GM21825 (cell line): ENCODE results near the gene AK9.
"Not testable (repeated sequence)": the region's sequence is repeated elsewhere in the genome, so short reads cannot be mapped to it uniquely, and the experiment has no call there.

Experiments
- ATAC-seq: cut with Tn5 transposase; IDR thresholded peaks from one replicate; pipeline ENCODE4 v1.9.1; 2021; ENCODE audit warnings: mild to moderate bottlenecking, moderate library complexity; ENCODE audit not compliant: unreplicated experiment

The AK9 gene

DNA sequence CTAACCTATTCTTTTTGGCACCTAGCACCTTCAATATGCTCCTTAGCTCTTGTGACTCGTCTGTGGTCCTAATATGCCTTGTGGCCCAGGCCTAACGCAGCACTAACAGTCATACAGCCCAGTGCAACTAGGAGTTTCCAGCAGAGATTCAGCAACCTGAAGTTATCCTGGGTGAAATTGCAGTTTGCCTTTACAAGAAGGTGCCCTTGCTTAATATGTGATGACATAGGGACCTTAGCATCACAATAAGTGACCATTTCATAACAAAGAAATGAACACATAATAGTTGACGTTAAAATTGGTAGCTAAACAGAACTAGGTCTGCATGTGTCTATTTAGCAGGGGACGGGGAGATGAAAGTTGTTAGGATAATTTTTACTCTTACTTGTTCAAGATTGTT is 10.2 kb upstream of the AK9 start:
- ATAC-seq, result no peak

DNA sequence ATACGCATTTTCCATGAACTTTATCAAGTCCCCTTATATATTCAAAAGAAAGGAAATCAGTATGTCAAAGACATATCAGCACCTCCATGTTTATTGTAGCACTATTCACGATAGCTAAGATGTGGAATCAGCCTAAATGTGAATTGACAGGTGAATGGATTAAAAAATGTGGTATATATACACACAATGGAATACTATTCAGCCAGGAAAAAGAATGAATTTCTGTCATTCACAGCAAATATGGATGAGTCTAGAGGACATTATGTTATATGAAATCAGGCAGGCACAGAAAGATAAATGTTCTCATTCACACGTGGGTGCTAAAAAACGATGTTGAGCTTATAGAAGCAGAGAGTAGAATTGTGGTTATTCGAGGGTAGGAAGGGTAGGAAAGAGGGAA is 5.4 kb upstream of the AK9 start:
- ATAC-seq, result no peak

- no peak for ATAC-seq
Observed at GRCh38 chr6:109695468-109695867, 4.5 kb upstream of the AK9 start.

DNA sequence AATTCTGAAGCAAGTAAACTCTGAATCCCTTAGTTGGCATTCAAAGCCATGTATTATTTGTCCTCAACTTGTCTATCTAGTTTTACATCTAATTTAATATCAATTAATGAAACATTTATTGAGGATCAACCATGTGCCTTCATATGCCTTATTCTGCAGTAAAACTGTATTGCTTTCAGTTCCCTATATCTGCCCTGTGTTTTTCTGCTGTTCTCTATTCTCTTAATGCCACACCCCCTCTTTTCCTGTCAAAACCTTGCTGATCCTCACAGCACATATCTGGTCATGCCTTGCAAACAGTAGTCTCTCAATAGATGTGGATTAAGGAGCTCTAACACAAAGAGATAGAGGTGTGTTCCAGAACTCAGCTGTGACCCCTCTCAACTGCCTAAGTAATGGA is 2.1 kb upstream of the AK9 start:
- peak; percentile 33 for ATAC-seq

DNA sequence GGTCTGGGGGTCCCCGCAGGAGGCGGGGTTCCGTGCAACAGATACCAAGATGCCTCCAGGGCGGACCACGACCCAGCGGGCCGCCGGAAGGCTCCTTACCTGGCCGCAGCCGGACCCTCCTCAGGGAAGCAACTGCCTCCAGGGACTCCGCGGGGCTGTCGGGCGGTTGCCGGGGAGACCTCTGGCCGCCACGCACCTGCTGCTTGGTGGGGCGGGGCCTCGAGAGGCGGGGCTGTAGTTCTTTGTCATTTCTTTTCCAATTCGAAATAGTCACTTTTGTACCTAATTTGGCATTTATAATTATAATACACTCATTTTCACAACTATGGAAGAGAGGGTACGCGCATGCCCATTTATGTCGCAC is 647 bp downstream of the AK9 start:
- peak; percentile 45 for ATAC-seq

- no peak for ATAC-seq
Observed at GRCh38 chr6:109687271-109687761, 3.7 kb downstream of the AK9 start.

DNA sequence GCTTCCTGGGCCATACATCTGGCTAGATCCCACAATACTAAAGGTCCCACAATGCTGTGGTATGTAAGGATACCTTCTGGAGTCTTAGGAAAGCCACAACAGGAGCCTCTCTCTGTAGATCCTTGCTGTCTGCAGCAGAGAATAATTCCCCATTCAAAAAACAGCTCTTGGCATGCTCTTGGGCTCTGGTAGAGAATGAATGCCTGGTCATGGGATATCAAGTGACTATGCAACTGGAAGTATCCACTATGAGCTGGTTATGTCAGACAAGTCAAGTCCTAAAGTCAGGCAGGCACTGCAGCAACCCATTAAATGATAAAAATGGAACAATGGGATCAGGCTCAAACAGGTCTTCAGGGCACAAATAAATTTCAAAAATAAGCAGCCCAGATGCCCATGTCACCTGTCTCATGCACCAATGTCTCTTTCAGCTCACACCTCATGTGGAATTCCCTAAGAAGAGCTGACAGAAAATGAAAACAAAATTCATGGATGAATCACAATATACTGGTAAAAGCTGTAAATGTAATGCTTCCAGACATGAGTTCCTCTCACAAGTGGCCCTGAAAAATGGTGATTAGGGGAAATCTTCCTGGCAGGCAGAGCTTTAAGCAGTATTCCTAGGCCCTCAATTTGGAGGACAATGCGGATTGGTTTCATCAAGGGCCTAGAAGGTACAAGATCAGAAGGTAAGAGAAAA is 4.3 kb downstream of the AK9 start:
- no peak for ATAC-seq

- ATAC-seq, result not testable (repeated sequence)
Observed at GRCh38 chr6:109678661-109679505, 12.1 kb downstream of the AK9 start.

GRCh38 chr6:109678240-109678639 is 12.8 kb downstream of the AK9 start:
- ATAC-seq, result no peak

- ATAC-seq, result no peak
Observed at GRCh38 chr6:109676724-109677123, 14.3 kb downstream of the AK9 start.

DNA sequence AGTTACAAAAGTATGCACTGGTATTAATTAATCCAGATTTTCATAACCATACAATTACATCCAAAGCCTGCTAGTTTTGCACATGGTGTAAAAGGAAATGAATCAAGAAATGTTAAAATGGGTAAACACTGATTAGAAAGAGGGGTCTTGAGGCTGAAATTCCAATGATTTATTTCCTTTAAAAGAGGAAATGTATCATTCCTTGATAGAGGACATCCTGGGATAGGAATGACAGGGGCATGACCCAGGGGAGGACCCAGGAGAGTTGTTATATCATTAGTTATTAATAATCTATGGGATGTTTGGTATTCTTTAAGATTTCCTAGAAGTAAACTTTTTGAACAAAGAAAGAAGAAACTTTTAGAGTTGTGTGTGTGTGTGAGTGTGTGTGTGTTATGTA is 18.2 kb downstream of the AK9 start:
- ATAC-seq, result no peak

GRCh38 chr6:109672175-109672574 is 18.8 kb downstream of the AK9 start:
- no peak for ATAC-seq

DNA sequence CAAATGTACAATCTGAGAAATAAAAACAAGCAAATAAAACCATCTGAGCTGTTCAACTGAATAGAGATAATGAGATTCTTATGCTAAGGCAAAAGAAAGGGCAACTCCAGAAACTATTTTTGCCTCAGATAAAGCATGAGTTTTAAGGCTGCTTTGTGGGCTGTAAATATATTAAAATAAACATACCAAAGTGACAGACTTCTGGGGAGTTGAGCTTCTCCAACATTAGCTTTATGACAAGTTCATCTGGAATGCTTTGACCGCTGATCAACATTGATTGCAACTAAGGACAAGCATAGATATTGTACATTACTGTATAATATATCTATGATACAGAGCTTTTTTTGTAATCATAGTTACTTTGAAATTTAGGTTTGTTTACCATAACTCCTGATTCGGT is 19.3 kb downstream of the AK9 start:
- ATAC-seq, result no peak

- ATAC-seq, result no peak
Observed at GRCh38 chr6:109669811-109670210, 21.2 kb downstream of the AK9 start.

DNA sequence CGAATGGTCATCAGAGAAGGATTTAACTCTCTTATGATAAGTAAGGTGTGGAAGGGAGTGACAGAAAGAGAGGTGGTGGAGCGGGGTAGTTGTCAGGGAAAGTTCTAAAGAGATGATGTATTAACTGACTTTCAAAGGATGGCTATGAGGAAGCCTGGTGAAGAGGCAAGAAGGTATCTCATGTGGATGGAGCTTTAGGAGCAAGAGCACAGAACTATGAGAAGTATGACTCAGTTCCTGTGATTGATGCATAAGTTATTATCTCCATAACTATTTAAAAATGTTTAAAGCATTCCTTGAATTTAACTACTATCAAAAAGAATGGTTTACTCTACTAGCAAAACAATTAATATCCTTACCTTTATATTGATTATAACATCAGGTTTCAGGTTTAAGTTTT is 28.8 kb downstream of the AK9 start:
- ATAC-seq, result no peak

- no peak for ATAC-seq
Observed at GRCh38 chr6:109660526-109661320, 30.3 kb downstream of the AK9 start.

GRCh38 chr6:109655761-109656262 is 35.2 kb downstream of the AK9 start:
- ATAC-seq, result no peak

DNA sequence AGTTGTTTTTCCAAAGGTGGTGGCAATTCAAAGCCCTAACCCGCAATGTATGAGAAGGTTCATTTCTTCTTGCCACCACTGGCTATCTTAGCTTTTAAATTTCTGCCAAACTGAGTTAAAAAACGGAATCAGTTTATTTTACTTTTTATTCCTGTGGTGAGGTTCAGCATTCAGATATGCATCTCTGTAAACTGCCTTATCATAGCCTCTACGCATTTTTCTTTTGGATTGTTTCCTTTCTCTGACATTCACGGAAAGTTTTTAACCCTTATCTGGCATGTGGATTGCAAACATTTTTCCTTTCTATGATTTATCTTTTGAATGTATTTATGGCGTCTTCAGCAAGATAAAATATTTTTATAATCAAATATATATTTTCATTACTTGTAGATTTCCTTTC is 37.7 kb downstream of the AK9 start:
- no peak for ATAC-seq

DNA sequence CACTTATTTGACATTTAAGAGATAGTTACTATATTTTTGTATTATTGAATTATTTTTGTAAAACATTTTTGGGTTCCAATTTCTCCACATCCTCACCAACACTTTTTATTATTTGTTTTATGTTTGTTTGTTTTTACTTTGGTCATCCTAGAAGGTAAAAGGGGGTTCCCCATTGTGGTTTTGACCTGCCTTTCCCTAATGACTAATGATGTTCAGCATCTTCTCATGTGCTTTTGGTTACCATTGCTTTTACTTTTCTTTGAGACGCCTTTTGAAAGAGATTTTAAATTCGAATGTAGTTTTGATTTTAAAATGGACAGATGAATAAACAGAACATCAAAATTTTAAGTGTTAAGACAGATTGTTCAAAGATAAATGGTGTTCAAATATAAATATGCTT is 46.9 kb downstream of the AK9 start:
- no peak for ATAC-seq

- ATAC-seq, result no peak
Observed at GRCh38 chr6:109632405-109632804, 58.6 kb downstream of the AK9 start.

DNA sequence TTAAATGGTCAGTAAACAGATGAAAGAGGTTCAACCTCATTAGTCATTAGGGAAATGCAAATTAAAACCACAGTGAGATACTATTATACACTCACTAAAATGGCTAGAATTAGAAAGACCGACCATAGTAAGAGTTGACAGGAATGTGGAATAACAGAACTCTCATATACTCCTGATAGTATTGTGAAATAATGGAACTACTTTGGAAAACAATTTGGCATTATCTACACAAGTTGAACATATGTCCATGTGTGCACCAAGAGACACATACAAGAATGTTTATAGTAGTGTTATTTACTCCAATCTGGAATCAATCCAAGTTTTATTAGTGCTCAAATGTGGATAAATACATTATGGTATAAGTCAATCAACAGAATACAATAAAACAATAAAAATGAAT is 59.6 kb downstream of the AK9 start:
- ATAC-seq, result no peak
